Peyer's patch (tissue), 4 donors: ENCODE measurements around the gene SLC35E1.

Experiments used
- POLR2A ChIP-seq, 2 donors: fragments of 450-650 bp; IDR thresholded peaks; one replicate each; pipeline ENCODE4 v1.5.1; 2017; ENCODE audit warnings: antibody characterized with exemption in 2 of 2, mild to moderate bottlenecking in 2 of 2, moderate library complexity in 2 of 2
- TF ChIP-seq, protein P1 (sequence below), 6 experiments: fragments of 450-650 bp in 4 of 6; fragments of 200-600 bp in 2 of 6; sonication (generic) in 1 of 6; IDR thresholded peaks; one replicate each; pipeline ENCODE4 v1.5.1; 2017 to 2019; ENCODE audit warnings: antibody characterized with exemption in 6 of 6, mild to moderate bottlenecking in 3 of 6, moderate library complexity in 1 of 6

DNA sequence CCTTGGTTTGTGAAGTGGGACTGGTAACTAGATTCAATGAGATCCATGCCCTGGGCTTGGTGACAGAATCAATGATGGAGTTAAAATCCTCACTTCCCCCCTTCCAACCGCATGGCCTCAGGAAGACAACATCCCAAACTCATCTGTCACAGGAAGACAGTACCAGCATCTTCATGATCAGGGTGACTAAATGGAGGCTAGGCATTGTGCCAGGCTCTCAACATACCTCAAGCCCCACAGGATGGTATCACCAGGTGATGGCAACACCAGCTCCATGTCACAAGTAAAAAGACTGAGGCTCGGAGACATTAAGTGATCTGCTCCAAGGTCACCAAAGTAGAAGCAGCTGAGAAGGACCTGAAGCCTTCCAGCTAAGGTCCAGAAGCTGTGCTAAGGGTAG lies 41.6 kb upstream of the SLC35E1 start:
- TF ChIP-seq, protein P1, sequence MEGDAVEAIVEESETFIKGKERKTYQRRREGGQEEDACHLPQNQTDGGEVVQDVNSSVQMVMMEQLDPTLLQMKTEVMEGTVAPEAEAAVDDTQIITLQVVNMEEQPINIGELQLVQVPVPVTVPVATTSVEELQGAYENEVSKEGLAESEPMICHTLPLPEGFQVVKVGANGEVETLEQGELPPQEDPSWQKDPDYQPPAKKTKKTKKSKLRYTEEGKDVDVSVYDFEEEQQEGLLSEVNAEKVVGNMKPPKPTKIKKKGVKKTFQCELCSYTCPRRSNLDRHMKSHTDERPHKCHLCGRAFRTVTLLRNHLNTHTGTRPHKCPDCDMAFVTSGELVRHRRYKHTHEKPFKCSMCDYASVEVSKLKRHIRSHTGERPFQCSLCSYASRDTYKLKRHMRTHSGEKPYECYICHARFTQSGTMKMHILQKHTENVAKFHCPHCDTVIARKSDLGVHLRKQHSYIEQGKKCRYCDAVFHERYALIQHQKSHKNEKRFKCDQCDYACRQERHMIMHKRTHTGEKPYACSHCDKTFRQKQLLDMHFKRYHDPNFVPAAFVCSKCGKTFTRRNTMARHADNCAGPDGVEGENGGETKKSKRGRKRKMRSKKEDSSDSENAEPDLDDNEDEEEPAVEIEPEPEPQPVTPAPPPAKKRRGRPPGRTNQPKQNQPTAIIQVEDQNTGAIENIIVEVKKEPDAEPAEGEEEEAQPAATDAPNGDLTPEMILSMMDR (IDR thresholded peaks at IDR 0.05), result no peak
- TF ChIP-seq POLR2A (IDR thresholded peaks at IDR 0.05), result no peak
